ENCODE measurements around the gene CASP10. TPM values are rescaled to one million over a fixed set of nuclear protein-coding genes. Genes with fewer than 3 reads are reported as not detected.

The CASP10 gene
- total RNA-seq, 4 donors from 2014 or later, result 6.1 to 21.4 (median 11.2) TPM

- no peaks in the 10 kb centered on the region for H3K9me3 ChIP-seq
- TF ChIP-seq EP300 (IDR thresholded peaks at IDR 0.05) (no peak), CTCF (IDR thresholded peaks at IDR 0.05) (no peak), POLR2A (IDR thresholded peaks at IDR 0.05) (no peak)
- H3K36me3 ChIP-seq, result no peaks in the 10 kb centered on the region
- H3K4me3 ChIP-seq, result no peak overlapping the region
- no peak overlapping the region for H3K27ac ChIP-seq
- 87 to 93% methylated on average over 5 of the region's 5 CpGs for WGBS, 2 donors
- no peaks in the 10 kb centered on the region for H3K27me3 ChIP-seq
- H3K4me1 ChIP-seq, result peaks cover 0 to 5% (median 2%) of the 10 kb centered on the region in 4 donors
- DNase-seq (ENCODE audit: low spot score in 2 of 2), result no peak
Measured at GRCh38 chr2:201244829-201245228, 61.9 kb downstream of the CASP10 start.

- H3K27ac ChIP-seq, result no peak overlapping the region
- H3K4me1 ChIP-seq, result no peaks in the 10 kb centered on the region
- no peak for DNase-seq (ENCODE audit: low spot score in 2 of 2)
- H3K27me3 ChIP-seq, result no peaks in the 10 kb centered on the region
- H3K4me3 ChIP-seq, result no peak overlapping the region
- no peaks in the 10 kb centered on the region for H3K36me3 ChIP-seq
- H3K9me3 ChIP-seq, result no peaks in the 10 kb centered on the region
- TF ChIP-seq CTCF (IDR thresholded peaks at IDR 0.05), result no peak
- TF ChIP-seq EP300 (IDR thresholded peaks at IDR 0.05), result peak in 1 of 2 donors; percentile 24
- WGBS, 2 donors, result 54 to 65% methylated on average over 4 of the region's 4 CpGs
Measured at GRCh38 chr2:201246280-201246679, 63.3 kb downstream of the CASP10 start.

GRCh38 chr2:201248288-201248844 is 65.4 kb downstream of the CASP10 start:
- H3K4me1 ChIP-seq, result peaks cover 0 to 1% (median 0%) of the 10 kb centered on the region in 4 donors
- no peaks in the 10 kb centered on the region for H3K36me3 ChIP-seq
- 91 to 95% methylated on average over 6 of the region's 6 CpGs for WGBS, 2 donors
- H3K27ac ChIP-seq, result no peak overlapping the region
- DNase-seq (ENCODE audit: low spot score in 2 of 2), result no peak
- TF ChIP-seq EP300 (IDR thresholded peaks at IDR 0.05) (no peak), POLR2A (IDR thresholded peaks at IDR 0.05) (no peak), CTCF (IDR thresholded peaks at IDR 0.05) (no peak)
- H3K9me3 ChIP-seq, result no peaks in the 10 kb centered on the region
- no peaks in the 10 kb centered on the region for H3K27me3 ChIP-seq
- H3K4me3 ChIP-seq, result no peak overlapping the region

- H3K36me3 ChIP-seq, result no peaks in the 10 kb centered on the region
- WGBS, 2 donors, result 82 to 86% methylated on average over 2 of the region's 2 CpGs
- no peak for TF ChIP-seq POLR2A (IDR thresholded peaks at IDR 0.05)
- TF ChIP-seq EP300 (IDR thresholded peaks at IDR 0.05), result no peak
- TF ChIP-seq CTCF (IDR thresholded peaks at IDR 0.05), result no peak
- no peak for DNase-seq (ENCODE audit: low spot score in 2 of 2)
- H3K9me3 ChIP-seq, result no peaks in the 10 kb centered on the region
- no peak overlapping the region for H3K4me3 ChIP-seq
- no peak overlapping the region for H3K27ac ChIP-seq
- H3K27me3 ChIP-seq, result no peaks in the 10 kb centered on the region
- H3K4me1 ChIP-seq, result peaks cover 0 to 5% (median 2%) of the 10 kb centered on the region in 4 donors
Measured at GRCh38 chr2:201249889-201250288, 66.9 kb downstream of the CASP10 start.

- no peak for DNase-seq (ENCODE audit: low spot score in 2 of 2)
- Histone ChIP-seq H3K27ac (no peak overlapping the region), H3K4me3 (no peak overlapping the region), H3K4me1 (peaks cover 0 to 5% (median 2%) of the 10 kb centered on the region in 4 donors), H3K9me3 (no peaks in the 10 kb centered on the region), H3K27me3 (no peaks in the 10 kb centered on the region), H3K36me3 (no peaks in the 10 kb centered on the region)
- 91 to 94% methylated on average over 4 of the region's 4 CpGs for WGBS, 2 donors
- TF ChIP-seq EP300 (IDR thresholded peaks at IDR 0.05) (no peak), POLR2A (IDR thresholded peaks at IDR 0.05) (no peak), CTCF (IDR thresholded peaks at IDR 0.05) (no peak)
Measured at GRCh38 chr2:201250741-201251140, 67.8 kb downstream of the CASP10 start.

Data from tibial nerve (tissue), 4 donors.